GM13977 (cell line): ENCODE measurements around the gene SERPINB8.
A peak's percentile ranks its signal among the peaks of the same experiment; 100 is the strongest.

ENCODE experiments used
- DNase-seq: peaks from one replicate; pipeline ENCODE4 v3.0.0; 2012; ENCODE audit warnings: low spot score
- CTCF ChIP-seq: IDR thresholded peaks from 2 replicates; pipeline ENCODE4 v1.5.1; 2012; ENCODE audit warnings: mild to moderate bottlenecking, control low read depth; ENCODE audit not compliant: insufficient read depth; ENCODE audit errors: extremely low read depth, missing control alignments
- in situ Hi-C: fragments of 300-500 bp; cut with MboI; formaldehyde crosslinking; loops from one replicate; pipeline ENCODE4 v1.12.0; 2022; ENCODE audit warnings: low sequenced_read_pairs, low pct_unique_long_range_greater_than_20kb, mixed read lengths, inconsistent platforms; ENCODE audit not compliant: unreplicated experiment

SERPINB8 gene

GRCh38 chr18:63974991-63975390 is 5.1 kb downstream of the SERPINB8 start:
- DNase-seq: no peak
- peak; percentile 29 for TF ChIP-seq CTCF
- in situ Hi-C loops: no loop called here

GRCh38 chr18:63975628-63976027 is 5.7 kb downstream of the SERPINB8 start:
- TF ChIP-seq CTCF: no peak
- in situ Hi-C loops: no loop called here
- no peak for DNase-seq

DNA sequence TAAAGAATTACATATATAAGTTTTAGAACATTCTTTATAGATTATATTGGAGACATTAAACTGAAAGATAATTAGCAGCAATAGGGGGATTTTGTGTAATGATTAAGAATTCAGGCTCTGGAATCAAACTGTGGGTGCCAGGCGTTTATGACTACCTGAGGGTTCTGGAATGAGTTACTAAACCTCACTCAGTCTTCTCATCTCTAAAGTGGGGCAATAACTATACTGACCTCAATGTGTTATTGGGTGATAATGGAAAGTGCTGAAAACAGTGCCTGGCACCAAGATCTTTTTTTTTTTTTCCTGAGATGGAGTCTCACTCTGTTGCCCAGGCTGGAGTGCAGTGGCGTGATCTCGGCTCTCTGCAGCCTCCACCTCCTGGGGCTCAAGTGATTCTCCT is 7.2 kb downstream of the SERPINB8 start:
- DNase-seq: no peak
- in situ Hi-C loops: no loop called here
- TF ChIP-seq CTCF: no peak

DNA sequence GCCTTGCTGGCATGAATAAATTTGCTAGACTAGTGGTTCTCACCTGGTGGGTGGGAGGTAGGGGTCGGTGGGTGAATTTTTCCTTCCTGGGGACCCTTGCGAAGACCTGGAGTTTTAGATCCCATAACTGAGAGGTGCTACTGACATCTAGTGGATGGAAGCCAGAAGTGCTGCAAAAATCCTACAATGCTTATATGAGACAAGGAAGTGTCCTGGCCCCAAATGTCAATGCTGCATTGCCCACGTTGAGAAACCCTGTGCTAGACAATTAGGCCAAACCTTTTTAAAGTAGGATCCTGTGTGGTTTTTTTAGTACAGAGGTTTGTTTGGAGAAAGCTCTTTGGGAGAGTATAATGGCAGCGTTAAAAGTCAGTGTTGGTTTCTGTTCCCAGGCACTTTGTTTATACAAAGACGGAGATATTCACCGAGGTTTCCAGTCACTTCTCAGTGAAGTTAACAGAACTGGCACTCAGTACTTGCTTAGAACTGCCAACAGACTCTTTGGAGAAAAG is 9.6 kb downstream of the SERPINB8 start:
- peak; percentile 55 for DNase-seq
- in situ Hi-C loops: no loop called here
- peak; percentile 82 for TF ChIP-seq CTCF

GRCh38 chr18:63980027-63980426 is 10.1 kb downstream of the SERPINB8 start:
- TF ChIP-seq CTCF: no peak
- in situ Hi-C loops: no loop called here

DNA sequence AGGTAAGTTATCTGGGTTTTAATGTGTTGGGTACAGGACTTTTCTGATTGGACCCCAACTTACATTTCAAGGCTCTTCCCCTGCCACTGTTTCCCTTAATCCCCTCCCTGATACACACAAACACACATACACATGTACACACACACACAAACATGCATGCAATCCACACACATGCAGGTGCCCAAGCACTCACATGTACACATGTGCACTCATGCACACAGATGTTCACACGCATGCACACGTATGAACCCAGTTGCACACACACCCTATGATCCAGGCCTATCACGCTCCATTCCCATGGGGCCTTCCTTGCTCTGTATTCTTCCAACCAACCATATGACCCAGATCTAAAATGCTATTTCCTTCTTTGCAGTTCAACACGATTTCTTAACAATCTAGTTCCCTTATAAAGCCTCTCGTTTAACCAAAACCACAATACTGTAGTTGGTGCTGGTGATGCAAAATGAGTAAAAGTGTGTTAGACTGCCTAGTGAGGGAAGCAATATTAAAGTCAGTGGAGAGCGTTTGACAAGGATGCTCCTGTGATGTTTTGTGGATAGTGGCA is 11.1 kb downstream of the SERPINB8 start:
- in situ Hi-C loops: no loop called here
- TF ChIP-seq CTCF: no peak
- DNase-seq: no peak

More at GRCh38 chr18:63980027-63980426, 10.1 kb downstream of the SERPINB8 start:
- DNase-seq: no peak
